Keratinocyte (primary cell): Measurements from ENCODE around the gene F11. TPM values are rescaled to one million over a fixed set of nuclear protein-coding genes. Genes with fewer than 3 reads are reported as not detected.

ENCODE experiments used
- DNase-seq: peaks from one replicate; pipeline ENCODE4 v3.0.0-alpha.2; 2011; ENCODE audit warnings: low read depth, missing footprints, low spot score
- FAIRE-seq: peaks from 2 replicates; lab custom pipeline; 2011; peaks lifted over from hg19 to GRCh38; lab: Jason Lieb, UNC
- H2AFZ ChIP-seq: 2 replicates; pipeline ENCODE4 v1.6.0; 2012; ENCODE audit warnings: low read length, control low read depth, inconsistent platforms; ENCODE audit not compliant: control insufficient read depth
- H3K27ac ChIP-seq: 2 replicates; pipeline ENCODE4 v1.5.1; 2011; ENCODE audit warnings: low read length; ENCODE audit not compliant: control insufficient read depth, insufficient read depth
- H3K27me3 ChIP-seq: 3 replicates; pipeline ENCODE4 v1.6.0; 2011; ENCODE audit warnings: low read length; ENCODE audit not compliant: control insufficient read depth, insufficient read depth; ENCODE audit errors: extremely low read depth
- H3K36me3 ChIP-seq, 2 experiments: 2 replicates in 1 of 2; 3 replicates in 1 of 2; pipeline ENCODE4 v1.5.1; 2011; ENCODE audit warnings: low read length in 2 of 2, mild to moderate bottlenecking in 1 of 2; ENCODE audit not compliant: control insufficient read depth in 2 of 2, insufficient read depth in 2 of 2; ENCODE audit errors: extremely low read depth in 1 of 2
- H3K4me1 ChIP-seq: 3 replicates; pipeline ENCODE4 v1.5.1; 2011; ENCODE audit warnings: low read length; ENCODE audit not compliant: control insufficient read depth, insufficient read depth; ENCODE audit errors: extremely low read depth
- H3K4me2 ChIP-seq: 3 replicates; pipeline ENCODE4 v1.6.0; 2011; ENCODE audit warnings: low read depth, low read length; ENCODE audit not compliant: control insufficient read depth, insufficient read depth; ENCODE audit errors: extremely low read depth
- H3K4me3 ChIP-seq, 3 experiments: fragments of 200-600 bp in 1 of 3; sonication (generic) in 1 of 3; 2 replicates in 2 of 3; 3 replicates in 1 of 3; pipeline ENCODE4 v1.5.1; 2011 to 2016; ENCODE audit warnings: low read length in 3 of 3, mild to moderate bottlenecking in 3 of 3, control low read depth in 2 of 3, inconsistent platforms in 1 of 3, low read depth in 1 of 3, mixed read lengths in 1 of 3, mixed run types in 1 of 3, moderate library complexity in 1 of 3; ENCODE audit not compliant: control insufficient read depth in 2 of 3, insufficient read depth in 2 of 3; ENCODE audit errors: extremely low read depth in 1 of 3
- H3K79me2 ChIP-seq: 2 replicates; pipeline ENCODE4 v1.6.0; 2012; ENCODE audit warnings: low read length; ENCODE audit not compliant: control insufficient read depth, insufficient read depth
- H3K9ac ChIP-seq: 3 replicates; pipeline ENCODE4 v1.6.0; 2011; ENCODE audit warnings: low read length; ENCODE audit not compliant: control insufficient read depth, insufficient read depth; ENCODE audit errors: extremely low read depth
- H3K9me1 ChIP-seq: 3 replicates; pipeline ENCODE4 v1.6.0; 2011; ENCODE audit warnings: low read length; ENCODE audit not compliant: control insufficient read depth, insufficient read depth; ENCODE audit errors: extremely low read depth
- H3K9me3 ChIP-seq: 2 replicates; pipeline ENCODE4 v1.5.1; 2012; ENCODE audit warnings: low read depth, low read length; ENCODE audit not compliant: control insufficient read depth
- H4K20me1 ChIP-seq: 3 replicates; pipeline ENCODE4 v1.6.0; 2011; ENCODE audit warnings: low read length; ENCODE audit not compliant: control insufficient read depth, insufficient read depth; ENCODE audit errors: extremely low read depth
- CTCF ChIP-seq, 3 experiments: IDR thresholded peaks in 1 of 3; conservative IDR thresholded peaks in 1 of 3; optimal IDR thresholded peaks in 1 of 3; 2 replicates in 2 of 3; 3 replicates in 1 of 3; pipeline versions ENCODE3 to v1.5.1; 2011; ENCODE audit warnings: low read length in 3 of 3, mild to moderate bottlenecking in 3 of 3, moderate library complexity in 2 of 3, control low read depth in 1 of 3, inconsistent platforms in 1 of 3; ENCODE audit not compliant: insufficient read depth in 2 of 3; ENCODE audit errors: extremely low read depth in 1 of 3
- EZH2 ChIP-seq: IDR thresholded peaks from one replicate; pipeline ENCODE4 v1.6.1; 2012; ENCODE audit warnings: inconsistent platforms, mild to moderate bottlenecking, low read length, moderate library complexity
- dilution Hi-C: fragments of 300-500 bp; cut with MboI; formaldehyde crosslinking; loops from one replicate; pipeline ENCODE4 v1.7.0; 2020; ENCODE audit warnings: low sequenced_read_pairs; ENCODE audit not compliant: extremely low pct_ligation_motif_present
- polyA plus RNA-seq, 5 experiments: library from polyadenylated mRNA; depleted of rRNA in 3 of 5; stranded (reverse) in 3 of 5; stranded (forward) in 1 of 5; unstranded in 1 of 5; fragments of >200 nt; gene quantifications; 1 replicate in 1 of 5; 2 replicates in 3 of 5; 3 replicates in 1 of 5; pipeline versions ENCODE4 v1.2.1 to v1.2.3, GENCODE V29; 2011 to 2012; ENCODE audit warnings: missing spikeins in 2 of 5, low read depth in 1 of 5, low replicate concordance in 1 of 5

The F11 gene
- polyA plus RNA-seq, 1 donor (not counting 4 experiments of a cell fraction or from before 2014, with no cell fraction given) = not detected

DNA sequence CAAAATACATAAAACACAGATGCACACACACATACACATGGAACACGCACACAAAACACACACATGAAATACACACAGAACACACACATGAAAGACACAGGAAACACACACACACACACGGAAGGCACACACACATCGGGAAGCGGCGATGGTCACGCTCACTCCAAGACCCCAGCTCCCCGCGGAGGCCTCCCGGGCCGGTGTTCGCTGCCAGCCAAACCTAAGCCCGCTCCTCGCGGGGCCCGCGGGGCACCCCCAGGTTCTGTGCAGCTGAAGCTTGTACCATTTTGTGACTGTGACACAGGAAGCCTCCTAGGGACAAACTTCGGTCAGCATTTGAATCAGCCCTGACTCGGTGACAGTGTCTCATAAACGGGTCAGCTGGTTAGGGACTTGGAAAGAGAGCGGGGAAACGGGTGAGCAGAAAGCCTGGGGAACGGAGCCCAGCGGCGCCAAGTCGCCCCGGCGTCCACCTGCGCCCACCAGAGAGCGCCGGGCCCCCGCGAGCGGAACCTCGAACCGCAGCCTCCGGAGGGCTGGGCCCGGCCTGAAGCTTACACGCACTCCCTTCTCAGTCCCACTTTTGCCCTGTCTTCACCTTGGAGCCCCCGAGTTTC, 32.1 kb downstream of the F11 start:
- Histone ChIP-seq H3K9ac (no peak overlapping the region), H3K4me1 (no peaks in the 10 kb centered on the region), H3K9me3 (no peaks in the 10 kb centered on the region), H3K36me3 (no peaks in the 10 kb centered on the region), H3K4me2 (no peak overlapping the region), H4K20me1 (no peaks in the 10 kb centered on the region), H3K4me3 (no peak overlapping the region), H3K9me1 (no peaks in the 10 kb centered on the region), H3K27me3 (peaks cover 11% of the 10 kb centered on the region), H3K79me2 (no peaks in the 10 kb centered on the region), H2AFZ (no peak overlapping the region), H3K27ac (no peak overlapping the region)
- FAIRE-seq = no peak
- DNase-seq = no peak
- TF ChIP-seq CTCF (optimal IDR thresholded peaks at IDR 0.05 in 1 of 3, IDR thresholded peaks at IDR 0.05 in 1 of 3, conservative IDR thresholded peaks at IDR 0.05 in 1 of 3; ENCODE audit: extremely low read depth in 1 of 3, insufficient read depth in 2 of 3, low read length in 3 of 3) (no peak), EZH2 (no peak)
- dilution Hi-C loops = loop anchor here (10.0 kb wide), 1 partner anchor 257 kb away; the partner anchor contains the start of gene MTNR1A

DNA sequence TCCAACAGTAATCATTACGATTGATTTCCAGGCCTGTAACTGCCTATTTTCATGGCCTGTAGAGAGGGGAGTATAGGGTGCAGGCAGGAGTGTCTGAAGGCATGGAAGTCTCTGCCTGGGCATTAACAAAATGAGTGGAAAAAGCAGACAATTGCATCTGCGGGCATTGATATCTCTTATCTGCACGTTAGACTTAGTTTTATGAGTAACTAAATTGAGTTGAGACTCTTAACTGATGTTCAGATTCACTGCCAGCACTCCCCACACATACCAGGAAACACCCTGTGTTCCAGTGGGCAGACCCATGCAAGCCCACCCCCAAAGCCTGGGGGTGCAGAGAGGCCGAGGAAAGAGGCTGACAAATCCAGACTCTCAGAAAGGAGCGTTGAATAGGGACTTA, 33.3 kb downstream of the F11 start:
- DNase-seq (no peak), FAIRE-seq (no peak)
- H4K20me1 ChIP-seq = no peaks in the 10 kb centered on the region
- H3K36me3 ChIP-seq = no peaks in the 10 kb centered on the region
- peaks cover 11% of the 10 kb centered on the region for H3K27me3 ChIP-seq
- H2AFZ ChIP-seq = no peak overlapping the region
- H3K9me3 ChIP-seq = no peaks in the 10 kb centered on the region
- H3K9ac ChIP-seq = no peak overlapping the region
- no peak overlapping the region for H3K27ac ChIP-seq
- no peaks in the 10 kb centered on the region for H3K79me2 ChIP-seq
- TF ChIP-seq EZH2 (no peak), CTCF (optimal IDR thresholded peaks at IDR 0.05 in 1 of 3, IDR thresholded peaks at IDR 0.05 in 1 of 3, conservative IDR thresholded peaks at IDR 0.05 in 1 of 3; ENCODE audit: extremely low read depth in 1 of 3, insufficient read depth in 2 of 3, low read length in 3 of 3) (no peak)
- H3K9me1 ChIP-seq = no peaks in the 10 kb centered on the region
- no peak overlapping the region for H3K4me2 ChIP-seq
- dilution Hi-C loops = loop anchor here (10.0 kb wide), 1 partner anchor 256 kb away; the partner anchor contains the start of gene MTNR1A
- no peak overlapping the region for H3K4me3 ChIP-seq
- no peaks in the 10 kb centered on the region for H3K4me1 ChIP-seq
